HUES64 (cell line): Measurements from ENCODE around the gene ZNF324.
"Not testable (repeated sequence)": the region's sequence is repeated elsewhere in the genome, so short reads cannot be mapped to it uniquely, and the experiment has no call there.

Experiments
- H3K27ac ChIP-seq: 2 replicates; pipeline ENCODE4 v1.7.0; 2013; ENCODE audit warnings: low read depth, low read length, inconsistent platforms
- H3K27me3 ChIP-seq: 2 replicates; pipeline ENCODE4 v1.6.1; 2013; ENCODE audit warnings: mild to moderate bottlenecking, low read length; ENCODE audit not compliant: insufficient read depth
- H3K36me3 ChIP-seq: 2 replicates; pipeline ENCODE4 v1.6.1; 2013; ENCODE audit warnings: mild to moderate bottlenecking, low read length; ENCODE audit not compliant: insufficient read depth
- H3K4me1 ChIP-seq: 2 replicates; pipeline ENCODE4 v1.6.1; 2013; ENCODE audit warnings: mild to moderate bottlenecking, low read length, moderate library complexity; ENCODE audit not compliant: insufficient read depth
- H3K4me3 ChIP-seq: 2 replicates; pipeline ENCODE4 v1.5.1; 2013; ENCODE audit warnings: mild to moderate bottlenecking, low read length, moderate library complexity
- H3K9ac ChIP-seq: 2 replicates; pipeline ENCODE4 v1.6.1; 2013; ENCODE audit warnings: mild to moderate bottlenecking, low read depth, low read length
- H3K9me3 ChIP-seq: 2 replicates; pipeline ENCODE4 v1.6.1; 2013; ENCODE audit warnings: low read depth, low read length; ENCODE audit not compliant: insufficient read depth
- WGBS: fragments of 150-250, 120-280 bp; methylation state at CpG from one replicate; pipeline ENCODE4 v1.1.7; 2013; ENCODE audit warnings: missing lambda C conversion rate; 5-methylcytosine and 5-hydroxymethylcytosine counted together

The ZNF324 gene

GRCh38 chr19:58451358-58452101 is 15.3 kb upstream of the ZNF324 start, which contains the start of gene ZNF324B:
ZNF324B (plus strand) TSS chr19:58451622; CDS start chr19:58453702, 2,080 bp downstream.
- peaks cover 20% of the 10 kb centered on the region for H3K9me3 ChIP-seq
- peaks cover 31% of the 10 kb centered on the region for H3K27me3 ChIP-seq
- H3K27ac ChIP-seq: no peak within 1 kb of the TSS
- peak within 1 kb of the TSS; percentile 36; the same call in 1 of the 2 replicates for H3K9ac ChIP-seq
- no peaks in the 10 kb centered on the region for H3K36me3 ChIP-seq
- H3K4me3 ChIP-seq: peak within 1 kb of the TSS; percentile 63
- WGBS: under 1% methylated on average over 79 of the region's 79 CpGs
- no peaks in the 10 kb centered on the region for H3K4me1 ChIP-seq

GRCh38 chr19:58453743-58454142 is 13.1 kb upstream of the ZNF324 start:
- H3K27ac ChIP-seq: no peak overlapping the region
- H3K4me3 ChIP-seq: no peak overlapping the region
- H3K9me3 ChIP-seq: peaks cover 9% of the 10 kb centered on the region
- WGBS: 91% methylated on average over 6 of the region's 6 CpGs
- H3K27me3 ChIP-seq: peaks cover 31% of the 10 kb centered on the region
- no peaks in the 10 kb centered on the region for H3K36me3 ChIP-seq
- no peaks in the 10 kb centered on the region for H3K4me1 ChIP-seq
- no peak overlapping the region for H3K9ac ChIP-seq

GRCh38 chr19:58455306-58455705 is 11.6 kb upstream of the ZNF324 start:
- H3K9ac ChIP-seq: no peak overlapping the region
- H3K4me3 ChIP-seq: no peak overlapping the region
- H3K4me1 ChIP-seq: no peaks in the 10 kb centered on the region
- WGBS: 95% methylated on average over 17 of the region's 21 CpGs
- no peaks in the 10 kb centered on the region for H3K9me3 ChIP-seq
- H3K27ac ChIP-seq: no peak overlapping the region
- peaks cover 24% of the 10 kb centered on the region for H3K27me3 ChIP-seq
- H3K36me3 ChIP-seq: no peaks in the 10 kb centered on the region

GRCh38 chr19:58456111-58456510 is 10.8 kb upstream of the ZNF324 start:
- Histone ChIP-seq H3K36me3 (no peaks in the 10 kb centered on the region), H3K27ac (no peak overlapping the region), H3K4me1 (no peaks in the 10 kb centered on the region), H3K9ac (no peak overlapping the region), H3K9me3 (no peaks in the 10 kb centered on the region), H3K4me3 (no peak overlapping the region), H3K27me3 (peaks cover 16% of the 10 kb centered on the region)
- 97% methylated on average over 35 of the region's 35 CpGs for WGBS

GRCh38 chr19:58460039-58460438 is 6.8 kb upstream of the ZNF324 start:
- WGBS: 97% methylated on average over 2 of the region's 2 CpGs
- Histone ChIP-seq H3K9ac (no peak overlapping the region), H3K27me3 (no peaks in the 10 kb centered on the region), H3K4me3 (no peak overlapping the region), H3K27ac (no peak overlapping the region), H3K9me3 (no peaks in the 10 kb centered on the region), H3K4me1 (no peaks in the 10 kb centered on the region), H3K36me3 (no peaks in the 10 kb centered on the region)

GRCh38 chr19:58466089-58466759 is 656 bp upstream of the ZNF324 start:
- no peak overlapping the region for H3K27ac ChIP-seq
- H3K4me1 ChIP-seq: no peaks in the 10 kb centered on the region
- no peaks in the 10 kb centered on the region for H3K9me3 ChIP-seq
- H3K36me3 ChIP-seq: peaks cover 7% of the 10 kb centered on the region; the same call in 1 of the 2 replicates
- no peak overlapping the region for H3K9ac ChIP-seq
- peak overlapping the region; percentile 79 for H3K4me3 ChIP-seq
- 46% methylated on average over 20 of the region's 20 CpGs for WGBS
- peaks cover 14% of the 10 kb centered on the region for H3K27me3 ChIP-seq

GRCh38 chr19:58468216-58468839 is 1.4 kb downstream of the ZNF324 start:
- H3K9me3 ChIP-seq: no peaks in the 10 kb centered on the region
- 67% methylated on average over 5 of the region's 5 CpGs for WGBS
- H3K9ac ChIP-seq: no peak overlapping the region
- H3K36me3 ChIP-seq: peaks cover 18% of the 10 kb centered on the region; the same call in 1 of the 2 replicates
- peak overlapping the region; percentile 12; the same call in 1 of the 2 replicates for H3K4me3 ChIP-seq
- no peaks in the 10 kb centered on the region for H3K4me1 ChIP-seq
- no peak overlapping the region for H3K27ac ChIP-seq
- H3K27me3 ChIP-seq: peaks cover 14% of the 10 kb centered on the region

GRCh38 chr19:58469241-58470013 is 2.5 kb downstream of the ZNF324 start:
- Histone ChIP-seq H3K4me1 (no peaks in the 10 kb centered on the region), H3K27ac (no peak overlapping the region), H3K4me3 (no peak overlapping the region), H3K36me3 (peaks cover 18% of the 10 kb centered on the region; the same call in 1 of the 2 replicates), H3K9me3 (no peaks in the 10 kb centered on the region), H3K27me3 (peaks cover 14% of the 10 kb centered on the region), H3K9ac (no peak overlapping the region; the same call in 1 of the 2 replicates)
- WGBS: 93% methylated on average over 17 of the region's 17 CpGs

GRCh38 chr19:58470837-58471543 is 4.1 kb downstream of the ZNF324 start:
- not testable (repeated sequence) for H3K27ac ChIP-seq, H3K9me3 ChIP-seq, H3K4me3 ChIP-seq, H3K4me1 ChIP-seq, H3K9ac ChIP-seq, H3K27me3 ChIP-seq
- WGBS: 96% methylated on average over 18 of the region's 53 CpGs
- peaks cover 18% of the 10 kb centered on the region; the same call in 1 of the 2 replicates for H3K36me3 ChIP-seq

GRCh38 chr19:58471736-58472135 is 4.9 kb downstream of the ZNF324 start:
- Histone ChIP-seq H3K27me3 (no peaks in the 10 kb centered on the region), H3K9me3 (no peaks in the 10 kb centered on the region), H3K4me3 (no peak overlapping the region), H3K9ac (no peak overlapping the region), H3K27ac (no peak overlapping the region), H3K4me1 (no peaks in the 10 kb centered on the region), H3K36me3 (peaks cover 18% of the 10 kb centered on the region; the same call in 1 of the 2 replicates)
- WGBS: 96% methylated on average over 39 of the region's 39 CpGs
